ENCODE data around the gene CPSF4L.

The CPSF4L gene

DNA sequence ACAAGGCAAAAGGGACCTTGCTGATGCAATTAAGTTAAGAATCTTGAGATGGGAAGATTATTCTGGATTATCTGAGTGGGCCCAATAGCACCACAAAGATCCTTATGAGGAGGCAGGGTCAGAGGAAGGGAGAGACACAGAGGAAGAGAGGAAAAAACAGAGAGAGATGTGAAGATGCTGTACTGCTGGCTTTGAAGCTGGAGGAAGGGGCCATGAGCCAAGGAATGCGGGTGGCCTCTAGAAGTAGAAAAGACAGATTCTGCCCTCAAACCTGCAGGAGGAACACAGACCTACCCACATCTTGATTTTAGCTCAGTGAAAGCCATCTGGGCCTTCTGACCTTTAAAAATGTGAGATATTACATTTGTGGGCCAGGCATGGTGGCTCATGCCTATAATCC lies 8.1 kb upstream of the CPSF4L start:
- H3K4me3 ChIP-seq (replicated peaks; ENCODE audit: low read depth, low read length) = no peak overlapping the region
- no peaks in the 10 kb centered on the region for H3K36me3 ChIP-seq (ENCODE audit: control insufficient read depth, insufficient read depth, low read length)
- TF ChIP-seq, protein P1, sequence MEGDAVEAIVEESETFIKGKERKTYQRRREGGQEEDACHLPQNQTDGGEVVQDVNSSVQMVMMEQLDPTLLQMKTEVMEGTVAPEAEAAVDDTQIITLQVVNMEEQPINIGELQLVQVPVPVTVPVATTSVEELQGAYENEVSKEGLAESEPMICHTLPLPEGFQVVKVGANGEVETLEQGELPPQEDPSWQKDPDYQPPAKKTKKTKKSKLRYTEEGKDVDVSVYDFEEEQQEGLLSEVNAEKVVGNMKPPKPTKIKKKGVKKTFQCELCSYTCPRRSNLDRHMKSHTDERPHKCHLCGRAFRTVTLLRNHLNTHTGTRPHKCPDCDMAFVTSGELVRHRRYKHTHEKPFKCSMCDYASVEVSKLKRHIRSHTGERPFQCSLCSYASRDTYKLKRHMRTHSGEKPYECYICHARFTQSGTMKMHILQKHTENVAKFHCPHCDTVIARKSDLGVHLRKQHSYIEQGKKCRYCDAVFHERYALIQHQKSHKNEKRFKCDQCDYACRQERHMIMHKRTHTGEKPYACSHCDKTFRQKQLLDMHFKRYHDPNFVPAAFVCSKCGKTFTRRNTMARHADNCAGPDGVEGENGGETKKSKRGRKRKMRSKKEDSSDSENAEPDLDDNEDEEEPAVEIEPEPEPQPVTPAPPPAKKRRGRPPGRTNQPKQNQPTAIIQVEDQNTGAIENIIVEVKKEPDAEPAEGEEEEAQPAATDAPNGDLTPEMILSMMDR (IDR thresholded peaks at IDR 0.05; ENCODE audit: insufficient read depth, low read length, poor library complexity, severe bottlenecking) = no peak
- H3K27me3 ChIP-seq (replicated peaks; ENCODE audit: control insufficient read depth, insufficient read depth, low read length) = no peaks in the 10 kb centered on the region
- no peak for DNase-seq (ENCODE audit: extremely low read depth, insufficient read length)

GRCh38 chr17:73269329-73269615 lies 7.6 kb upstream of the CPSF4L start:
- H3K36me3 ChIP-seq (ENCODE audit: control insufficient read depth, insufficient read depth, low read length) = no peaks in the 10 kb centered on the region
- DNase-seq (ENCODE audit: extremely low read depth, insufficient read length) = no peak
- H3K4me3 ChIP-seq (replicated peaks; ENCODE audit: low read depth, low read length) = no peak overlapping the region
- TF ChIP-seq, protein P1 (IDR thresholded peaks at IDR 0.05; ENCODE audit: insufficient read depth, low read length, poor library complexity, severe bottlenecking) = no peak
- H3K27me3 ChIP-seq (replicated peaks; ENCODE audit: control insufficient read depth, insufficient read depth, low read length) = no peaks in the 10 kb centered on the region

DNA sequence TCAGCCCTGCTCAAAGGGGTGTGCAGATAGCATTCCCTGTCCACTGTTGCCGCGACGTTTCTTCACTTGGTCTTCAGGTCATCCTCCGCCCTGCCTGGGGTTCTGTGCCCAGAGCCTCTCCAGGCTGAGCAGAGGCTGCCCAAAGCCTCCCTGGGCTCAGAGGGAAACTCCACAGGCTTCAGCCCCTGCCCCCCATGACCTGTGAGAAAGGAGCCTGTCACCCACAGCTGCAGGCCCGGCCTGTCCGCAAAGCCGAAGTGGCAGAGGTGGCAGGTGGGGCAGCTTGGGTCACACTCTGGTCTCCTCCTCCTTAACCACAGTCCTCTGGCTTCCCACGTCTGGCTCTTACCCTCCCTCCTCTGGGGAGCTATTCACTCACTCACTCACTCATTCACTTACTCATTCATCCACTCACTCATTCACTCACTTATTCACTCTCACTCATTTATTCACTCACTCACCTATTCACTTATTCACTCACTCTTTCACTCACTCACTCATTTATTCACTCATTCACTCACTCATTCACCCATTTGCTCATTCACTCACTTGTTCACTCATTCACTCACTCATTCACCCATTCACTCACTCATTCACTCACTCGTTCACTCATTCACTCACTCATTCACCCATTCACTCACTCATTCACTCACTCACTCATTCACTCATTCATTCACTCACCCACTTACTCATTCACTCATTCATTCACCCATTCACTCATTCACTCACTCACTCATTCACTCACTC lies 7.1 kb upstream of the CPSF4L start:
- TF ChIP-seq, protein P1 (IDR thresholded peaks at IDR 0.05; ENCODE audit: insufficient read depth, low read length, poor library complexity, severe bottlenecking) = no peak
- Histone ChIP-seq H3K4me3 (replicated peaks; ENCODE audit: low read depth, low read length) (no peak overlapping the region), H3K27me3 (replicated peaks; ENCODE audit: control insufficient read depth, insufficient read depth, low read length) (no peaks in the 10 kb centered on the region), H3K36me3 (ENCODE audit: control insufficient read depth, insufficient read depth, low read length) (no peaks in the 10 kb centered on the region)
- DNase-seq (ENCODE audit: extremely low read depth, insufficient read length) = no peak

GRCh38 chr17:73267648-73268537 lies 6.2 kb upstream of the CPSF4L start:
- no peak for DNase-seq (ENCODE audit: extremely low read depth, insufficient read length)

GRCh38 chr17:73266796-73267195 lies 5.1 kb upstream of the CPSF4L start:
- no peak for DNase-seq (ENCODE audit: extremely low read depth, insufficient read length)

More at GRCh38 chr17:73267648-73268537, 6.2 kb upstream of the CPSF4L start:
- Histone ChIP-seq H3K27me3 (replicated peaks; ENCODE audit: control insufficient read depth, insufficient read depth, low read length) (no peaks in the 10 kb centered on the region), H3K4me3 (replicated peaks; ENCODE audit: low read depth, low read length) (no peak overlapping the region), H3K36me3 (ENCODE audit: control insufficient read depth, insufficient read depth, low read length) (no peaks in the 10 kb centered on the region)
- TF ChIP-seq, protein P1 (IDR thresholded peaks at IDR 0.05; ENCODE audit: insufficient read depth, low read length, poor library complexity, severe bottlenecking) = no peak

More at GRCh38 chr17:73266796-73267195, 5.1 kb upstream of the CPSF4L start:
- Histone ChIP-seq H3K4me3 (replicated peaks; ENCODE audit: low read depth, low read length) (no peak overlapping the region), H3K27me3 (replicated peaks; ENCODE audit: control insufficient read depth, insufficient read depth, low read length) (no peaks in the 10 kb centered on the region), H3K36me3 (ENCODE audit: control insufficient read depth, insufficient read depth, low read length) (no peaks in the 10 kb centered on the region)
- TF ChIP-seq, protein P1 (IDR thresholded peaks at IDR 0.05; ENCODE audit: insufficient read depth, low read length, poor library complexity, severe bottlenecking) = no peak
